Stimulated activated CD4-positive, alpha-beta T cell treated with anti-CD3 and anti-CD28 coated beads, Interleukin-1b, Interleukin-23, amount 100 ng/mL, for 48 hours (primary cell): Measurements from ENCODE around the gene ABCC1.
"Not testable (repeated sequence)": the region's sequence is repeated elsewhere in the genome, so short reads cannot be mapped to it uniquely, and the experiment has no call there.

Source experiments
- DNase-seq: peaks from one replicate; pipeline ENCODE4 v3.0.0-alpha.2; 2020

Gene ABCC1

GRCh38 chr16:15967655-15968315 lies 18.4 kb downstream of the ABCC1 start:
- no peak for DNase-seq

DNA sequence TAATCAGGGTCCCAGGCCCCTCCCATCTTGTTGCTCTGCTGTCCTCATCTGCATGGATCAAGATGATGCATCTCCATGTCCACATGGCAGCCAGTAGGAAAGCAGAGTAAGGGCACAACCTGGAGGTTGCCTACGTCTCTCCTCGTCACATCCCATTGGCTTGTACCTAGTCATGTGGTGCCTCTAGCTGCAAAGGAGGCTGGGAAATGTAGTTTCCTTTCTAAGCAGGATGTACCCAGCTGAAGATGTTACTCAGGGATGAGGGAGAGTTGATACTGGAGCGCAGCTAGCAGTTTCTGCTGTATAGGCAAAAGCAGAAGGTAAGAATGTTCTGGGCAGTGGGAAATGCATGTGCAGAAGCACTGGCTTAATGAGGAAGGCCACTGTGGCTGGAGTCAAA lies 20.8 kb downstream of the ABCC1 start:
- no peak for DNase-seq

DNA sequence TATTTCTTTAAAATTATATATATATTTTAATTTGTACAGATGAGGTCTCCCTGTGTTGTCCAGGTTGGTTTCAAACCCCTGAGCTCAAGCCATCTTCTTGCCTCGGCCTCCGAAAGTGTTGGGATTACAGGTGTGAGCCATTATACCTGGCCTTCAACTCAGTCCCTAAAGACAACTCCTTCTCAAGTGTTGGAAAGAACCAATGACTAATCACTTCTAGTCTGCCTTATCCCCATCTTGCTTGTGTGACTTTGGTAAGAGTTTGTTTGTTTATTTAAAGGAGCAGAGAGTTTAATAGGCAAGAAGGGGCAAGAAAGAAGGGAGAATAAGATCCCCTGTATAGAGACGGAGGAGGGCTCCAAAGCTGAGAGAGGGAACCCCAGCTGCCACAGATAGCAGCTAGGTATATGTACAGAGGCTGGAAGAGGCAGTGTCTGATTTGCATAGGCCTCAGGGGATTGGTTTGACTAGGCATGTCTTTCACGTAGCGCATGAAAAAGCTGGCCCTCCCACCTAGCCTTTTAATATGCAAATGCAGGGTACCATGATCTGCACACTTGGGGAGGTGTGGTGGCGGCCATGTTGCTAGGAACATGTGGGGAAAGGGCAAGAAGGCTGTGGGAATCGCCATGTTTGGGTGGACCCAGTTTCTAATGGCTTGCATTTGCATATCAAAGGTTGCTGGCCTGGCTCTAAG lies 21.5 kb downstream of the ABCC1 start:
- DNase-seq = no peak

- DNase-seq = no peak
Measured at GRCh38 chr16:15971440-15971815, 22.0 kb downstream of the ABCC1 start.

GRCh38 chr16:15972046-15972868 lies 22.8 kb downstream of the ABCC1 start:
- no peak for DNase-seq

GRCh38 chr16:15973421-15973820 lies 24.0 kb downstream of the ABCC1 start:
- DNase-seq = no peak

DNA sequence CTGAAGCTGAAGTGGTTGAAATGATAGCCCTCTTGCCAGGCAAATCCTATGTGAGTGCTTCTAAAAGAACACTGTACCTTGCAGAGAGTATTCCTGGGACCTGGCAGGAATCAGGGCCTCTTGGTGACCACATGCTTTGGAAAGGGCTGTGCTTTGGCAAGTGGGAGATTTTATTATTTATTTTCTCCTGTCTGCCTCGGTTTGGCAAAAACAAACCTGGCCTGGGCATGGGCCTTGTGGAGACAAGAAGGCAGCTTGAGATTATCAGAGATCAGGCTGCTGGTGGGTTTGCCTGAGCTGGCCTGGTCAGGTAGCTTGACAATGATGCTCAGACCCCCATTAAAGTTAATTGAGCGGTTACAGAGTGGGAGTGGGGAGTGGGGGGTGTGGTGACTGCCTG lies 24.6 kb downstream of the ABCC1 start:
- DNase-seq = no peak

DNA sequence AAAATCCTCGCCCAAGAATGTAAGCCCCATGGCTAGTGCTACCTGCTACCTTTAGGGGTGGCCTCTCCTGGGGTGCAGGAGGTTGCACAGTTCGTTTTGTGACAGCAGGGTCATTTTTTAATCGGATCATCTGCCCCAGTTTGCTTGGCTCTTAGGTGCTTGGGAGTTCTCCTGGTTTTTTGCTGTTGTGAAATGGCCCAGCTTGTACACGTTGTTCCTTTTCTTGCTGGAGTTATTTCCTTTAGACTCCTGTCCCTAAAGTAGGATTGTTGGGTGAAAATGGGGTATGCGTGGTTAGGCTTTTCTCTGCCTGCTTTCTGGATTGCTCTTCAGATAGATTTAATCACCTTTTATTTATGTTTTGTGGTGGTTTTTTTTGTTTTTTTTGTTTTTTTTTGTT lies 25.8 kb downstream of the ABCC1 start:
- no peak for DNase-seq

DNA sequence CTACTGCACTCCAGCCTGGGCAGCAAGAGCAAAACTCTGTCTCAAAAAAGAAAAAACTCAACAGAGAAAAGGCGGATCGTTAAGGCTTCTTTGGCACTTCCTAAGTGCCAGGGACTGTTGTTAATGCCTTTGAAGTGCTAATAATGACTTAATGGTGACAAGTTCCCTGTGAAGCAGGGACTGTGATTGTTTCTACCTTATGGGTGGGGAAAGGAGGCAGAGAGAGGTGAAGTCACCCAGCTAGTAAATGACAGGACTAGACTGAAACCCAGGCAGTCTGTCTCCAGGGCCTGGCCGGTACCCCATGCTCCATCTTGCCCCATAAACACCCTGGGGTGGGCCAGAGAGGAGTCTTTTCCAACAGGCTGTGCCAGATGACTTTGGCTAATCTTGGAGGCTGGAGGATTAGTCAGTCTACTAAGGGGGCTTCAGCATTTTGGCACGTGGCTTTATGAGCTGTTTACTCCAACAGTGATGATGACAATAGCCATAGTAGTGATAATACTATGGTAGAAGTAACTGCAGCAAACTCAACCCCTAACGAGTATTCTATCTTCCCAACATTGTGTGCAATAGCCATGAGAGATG lies 26.9 kb downstream of the ABCC1 start:
- no peak for DNase-seq

GRCh38 chr16:15976929-15977637 lies 27.7 kb downstream of the ABCC1 start:
- DNase-seq = no peak

- no peak for DNase-seq
Measured at GRCh38 chr16:15979801-15980200, 30.4 kb downstream of the ABCC1 start.

- no peak for DNase-seq
Measured at GRCh38 chr16:15980329-15980728, 30.9 kb downstream of the ABCC1 start.

DNA sequence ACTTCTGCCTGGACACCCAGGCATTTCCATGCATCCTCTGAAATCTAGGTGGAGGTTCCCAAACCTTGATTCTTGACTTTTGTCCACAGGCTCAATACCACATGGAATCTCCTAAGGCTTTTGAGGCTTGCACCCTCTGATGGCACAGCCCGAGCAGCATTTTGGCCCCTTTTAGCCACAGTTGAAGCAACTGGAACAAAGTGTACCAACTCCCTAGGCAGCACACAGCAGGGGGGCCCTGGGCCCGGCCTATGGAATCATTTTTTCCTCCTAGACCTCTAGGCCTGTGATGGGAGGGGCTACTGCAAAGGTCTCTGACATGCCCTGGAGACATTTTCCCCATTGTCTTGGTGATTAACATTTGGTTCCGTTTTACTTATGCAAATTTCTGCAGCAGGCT lies 32.0 kb downstream of the ABCC1 start:
- no peak for DNase-seq

DNA sequence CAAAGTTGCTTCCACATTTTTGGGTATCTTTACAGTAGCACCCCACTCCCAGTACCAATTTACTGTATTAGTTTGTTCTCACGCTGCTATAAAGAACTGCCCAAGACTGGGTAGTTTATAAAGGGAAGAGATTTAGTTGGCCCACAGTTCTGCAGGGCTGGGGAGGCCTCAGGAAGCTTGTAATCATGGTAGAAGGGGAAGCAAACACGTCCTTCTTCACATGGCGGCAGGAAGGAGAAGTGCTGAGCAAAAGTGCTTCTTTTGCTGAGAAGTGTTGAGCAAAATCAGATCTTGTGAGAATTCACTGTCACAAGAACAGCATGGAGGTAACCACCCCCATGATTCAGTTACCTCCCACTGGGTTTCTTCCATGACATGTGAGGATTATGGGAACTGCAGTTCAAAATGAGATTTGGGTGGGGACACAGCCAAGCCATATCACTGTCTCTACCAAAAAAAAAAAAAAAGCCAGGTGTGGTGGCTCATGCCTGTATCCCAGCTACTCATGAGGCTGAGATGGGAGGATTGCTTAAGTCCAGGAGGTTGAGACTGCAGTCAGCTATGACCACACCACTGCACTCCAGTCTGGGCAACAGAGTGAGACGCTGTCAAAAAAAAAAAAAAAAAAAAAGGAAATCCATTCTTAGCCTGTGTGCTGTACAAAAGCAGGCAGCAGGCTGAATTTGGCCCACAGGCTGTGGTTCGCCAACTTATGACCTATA lies 32.9 kb downstream of the ABCC1 start:
- not testable (repeated sequence) for DNase-seq

- no peak for DNase-seq
Measured at GRCh38 chr16:15983898-15984297, 34.5 kb downstream of the ABCC1 start.

DNA sequence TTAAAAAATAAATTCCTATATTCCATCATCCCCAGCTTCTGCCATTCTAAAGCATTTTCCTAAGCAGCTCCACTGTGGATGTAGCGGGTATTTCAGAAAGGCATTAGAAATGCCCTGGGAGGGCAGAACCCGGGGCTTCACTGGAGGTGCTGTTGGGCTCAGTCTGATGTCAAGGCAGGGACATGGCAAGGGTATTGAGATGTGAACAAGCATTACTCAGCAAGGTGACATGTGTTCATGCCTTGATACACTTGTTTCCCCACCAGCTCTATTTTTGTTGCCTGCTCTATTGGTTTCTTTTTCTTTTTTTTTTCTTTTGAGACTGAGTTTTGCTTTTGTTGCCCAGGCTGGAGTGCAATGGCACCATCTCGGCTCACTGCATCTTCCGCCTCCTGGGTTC lies 35.7 kb downstream of the ABCC1 start:
- DNase-seq = no peak

DNA sequence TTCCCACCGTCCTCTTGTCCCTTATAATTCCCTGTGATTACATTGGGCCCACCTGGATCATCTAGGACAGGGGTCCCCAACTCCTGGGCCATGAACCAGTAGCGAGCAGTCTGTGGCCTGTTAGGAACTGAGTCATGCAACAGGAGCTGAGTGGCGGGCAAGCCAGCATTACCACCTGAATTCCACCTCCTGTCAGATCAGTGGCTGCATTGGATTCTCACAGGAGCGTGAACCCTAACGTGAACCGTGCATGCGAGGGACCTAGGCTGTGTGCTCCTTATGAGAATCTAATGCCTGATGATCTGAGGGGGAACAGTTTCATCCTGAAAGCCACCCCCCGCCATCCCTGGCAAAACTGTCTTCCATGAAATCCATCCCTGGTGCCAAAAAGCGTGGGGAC lies 36.8 kb downstream of the ABCC1 start:
- DNase-seq = no peak

DNA sequence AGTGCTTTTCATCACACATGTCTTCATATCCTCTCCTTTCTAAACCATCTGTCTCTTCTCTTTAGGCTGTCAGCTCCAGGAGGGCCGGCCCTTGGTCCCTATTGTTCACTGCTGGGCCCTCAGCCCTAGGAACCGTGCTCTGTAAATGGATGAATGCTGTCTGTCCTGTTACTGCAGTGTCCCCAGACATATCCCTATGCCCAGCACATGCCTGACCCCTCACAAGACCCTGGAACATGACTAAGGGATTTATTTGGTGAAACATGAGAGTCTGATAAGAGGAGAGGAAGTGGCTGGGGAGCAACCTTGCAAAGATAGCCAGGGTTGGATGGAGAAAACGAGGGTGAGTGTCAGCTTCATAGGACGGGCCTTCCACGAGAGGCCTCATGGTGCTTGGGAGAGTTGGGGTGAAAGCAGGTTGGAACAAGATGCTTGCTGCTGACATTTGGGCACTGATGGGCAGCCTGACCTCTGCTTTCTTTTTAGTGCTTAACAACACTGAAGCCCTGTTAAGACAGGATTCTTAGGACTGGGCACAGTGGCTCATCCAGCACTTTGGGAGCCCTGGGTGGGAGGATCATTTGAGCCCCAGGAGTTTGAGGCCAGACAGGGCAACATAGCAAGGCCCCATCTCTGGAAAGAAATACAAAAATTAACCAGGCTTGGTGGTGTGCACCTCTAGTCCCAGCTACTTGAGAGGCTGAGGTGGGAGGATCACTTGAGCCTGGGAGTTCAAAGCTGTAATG lies 39.0 kb downstream of the ABCC1 start:
- DNase-seq = no peak

GRCh38 chr16:15990902-15991301 lies 41.5 kb downstream of the ABCC1 start:
- DNase-seq = no peak

DNA sequence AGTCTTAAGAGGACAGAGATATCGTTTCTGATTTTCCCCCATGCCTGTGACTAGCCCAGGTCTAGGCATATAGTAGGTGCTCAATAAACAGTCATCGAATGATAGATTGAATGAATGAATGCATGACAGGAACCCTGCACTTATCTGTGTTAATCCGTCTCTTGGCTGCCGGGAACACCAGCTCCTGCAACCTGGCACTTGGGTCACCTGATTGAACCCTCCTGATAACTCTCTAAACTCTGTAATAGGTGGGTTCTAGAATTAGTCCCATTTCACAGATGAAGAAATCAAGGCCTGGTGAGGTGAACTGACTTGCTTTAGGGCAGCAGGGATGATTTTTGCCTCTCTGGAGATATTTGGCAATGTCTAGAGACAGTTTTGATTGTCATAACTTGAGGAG lies 43.7 kb downstream of the ABCC1 start:
- DNase-seq = no peak

- no peak for DNase-seq
Measured at GRCh38 chr16:15993541-15993940, 44.1 kb downstream of the ABCC1 start.
